ENCODE results near the gene CCDC187.
"Not testable (repeated sequence)": the region's sequence is repeated elsewhere in the genome, so short reads cannot be mapped to it uniquely, and the experiment has no call there.

Gene CCDC187

GRCh38 chr9:136241542-136241941 lies 62.4 kb downstream of the CCDC187 start:
- no peak for FAIRE-seq

GRCh38 chr9:136240941-136241340 lies 63.0 kb downstream of the CCDC187 start:
- DNase-seq (ENCODE audit: low spot score) (no peak), FAIRE-seq (no peak)

More at GRCh38 chr9:136241542-136241941, 62.4 kb downstream of the CCDC187 start:
- no peak for DNase-seq (ENCODE audit: low spot score)

- FAIRE-seq, result no peak
- no peak for DNase-seq (ENCODE audit: low spot score)
Observed at GRCh38 chr9:136239983-136240330, 63.9 kb downstream of the CCDC187 start.

GRCh38 chr9:136239135-136239982 lies 64.5 kb downstream of the CCDC187 start:
- no peak for DNase-seq (ENCODE audit: low spot score)
- FAIRE-seq, result no peak

GRCh38 chr9:136238342-136238732 lies 65.6 kb downstream of the CCDC187 start:
- DNase-seq (ENCODE audit: low spot score) (no peak), FAIRE-seq (no peak)

GRCh38 chr9:136237486-136238341 lies 66.2 kb downstream of the CCDC187 start:
- FAIRE-seq, result no peak
- no peak for DNase-seq (ENCODE audit: low spot score)

- not testable (repeated sequence) for DNase-seq (ENCODE audit: low spot score); FAIRE-seq
Observed at GRCh38 chr9:136236471-136237410, 67.2 kb downstream of the CCDC187 start.

GRCh38 chr9:136235709-136236455 lies 68.0 kb downstream of the CCDC187 start:
- FAIRE-seq (no peak), DNase-seq (ENCODE audit: low spot score) (no peak)

GRCh38 chr9:136235171-136235570 lies 68.7 kb downstream of the CCDC187 start:
- DNase-seq (ENCODE audit: low spot score) (no peak), FAIRE-seq (no peak)

- no peak for DNase-seq (ENCODE audit: low spot score)
Observed at GRCh38 chr9:136234597-136234996, 69.3 kb downstream of the CCDC187 start.

GRCh38 chr9:136233868-136234267 lies 70.0 kb downstream of the CCDC187 start:
- FAIRE-seq (no peak), DNase-seq (ENCODE audit: low spot score) (no peak)

More at GRCh38 chr9:136234597-136234996, 69.3 kb downstream of the CCDC187 start:
- FAIRE-seq, result no peak

GRCh38 chr9:136233411-136233810 lies 70.5 kb downstream of the CCDC187 start:
- DNase-seq (ENCODE audit: low spot score) (no peak), FAIRE-seq (no peak)

- no peak for FAIRE-seq
Observed at GRCh38 chr9:136232969-136233368, 70.9 kb downstream of the CCDC187 start.

GRCh38 chr9:136231478-136232297 lies 72.2 kb downstream of the CCDC187 start:
- FAIRE-seq, result no peak
- no peak for DNase-seq (ENCODE audit: low spot score)

More at GRCh38 chr9:136232969-136233368, 70.9 kb downstream of the CCDC187 start:
- no peak for DNase-seq (ENCODE audit: low spot score)

GRCh38 chr9:136230773-136231172 lies 73.1 kb downstream of the CCDC187 start:
- FAIRE-seq (no peak), DNase-seq (ENCODE audit: low spot score) (no peak)

GRCh38 chr9:136230365-136230764 lies 73.5 kb downstream of the CCDC187 start:
- DNase-seq (ENCODE audit: low spot score) (no peak), FAIRE-seq (no peak)

- DNase-seq (ENCODE audit: low spot score) (no peak), FAIRE-seq (no peak)
Observed at GRCh38 chr9:136229096-136230065, 74.5 kb downstream of the CCDC187 start.

GRCh38 chr9:136228107-136228875 lies 75.6 kb downstream of the CCDC187 start:
- peak; percentile 87 for DNase-seq (ENCODE audit: low spot score)

More at GRCh38 chr9:136228107-136228875, 75.6 kb downstream of the CCDC187 start:
- FAIRE-seq, result peak; percentile 88

Data from RCC 7860 (cell line).